H1 (cell line): ENCODE measurements around the gene ACSL6. TPM values are rescaled to one million over a fixed set of nuclear protein-coding genes. Genes with fewer than 3 reads are reported as not detected.

ENCODE experiments used
- CHD7 ChIP-seq: fragments of 300-600 bp; sonication (generic); IDR thresholded peaks from 2 replicates; pipeline ENCODE4 v1.7.1; 2012; ENCODE audit warnings: low read length, moderate library complexity, mild to moderate bottlenecking, inconsistent platforms; ENCODE audit not compliant: insufficient replicate concordance
- HDAC2 ChIP-seq, 2 experiments: fragments of 300-600 bp in 1 of 2; sonication (generic) in 1 of 2; IDR thresholded peaks; 2 replicates each; pipeline ENCODE4 v1.6.1; 2011 to 2012; ENCODE audit warnings: low read depth in 2 of 2, low read length in 2 of 2, mild to moderate bottlenecking in 2 of 2, moderate library complexity in 2 of 2, borderline replicate concordance in 1 of 2, inconsistent platforms in 1 of 2
- KDM1A ChIP-seq: fragments of 200-600, 300-600 bp; sonication (generic); IDR thresholded peaks from 2 replicates; pipeline ENCODE4 v1.7.1; 2016; ENCODE audit warnings: mild to moderate bottlenecking, low read length, borderline replicate concordance
- TBP ChIP-seq: IDR thresholded peaks from 2 replicates; pipeline ENCODE4 v1.6.1; 2011; ENCODE audit warnings: low read depth, low read length, improper control_type of control experiment
- polyA plus RNA-seq, 7 experiments: library from polyadenylated mRNA; depleted of rRNA in 3 of 7; stranded (reverse) in 5 of 7; unstranded in 2 of 7; fragments of >200 nt in 5 of 7; fragments of 200-250 nt in 2 of 7; gene quantifications; 1 replicate in 5 of 7; 2 replicates in 1 of 7; 4 replicates in 1 of 7; pipeline versions ENCODE4 v1.2.1 to v1.2.3, GENCODE V29; 2011 to 2013; ENCODE audit warnings: missing spikeins in 2 of 7, mixed read lengths in 2 of 7
- total RNA-seq: library from RNA; stranded (reverse); fragmentation: NEBNext Ultra II Directional; extraction: Animal tissue kit (Norgen Biotek cat#: 25700); gene quantifications from 2 replicates; pipeline ENCODE4 v1.2.1, GENCODE V29; 2021

The ACSL6 gene
- total and polyA plus RNA-seq, 2 of the 8 experiments (the other 6 are each of a cell fraction or from before 2014, with no cell fraction given): 2.3 to 2.4 TPM

GRCh38 chr5:132050136-132050535, 38.7 kb upstream of the ACSL6 start (continued):
- TF ChIP-seq CHD7: no peak
- no peak for TF ChIP-seq KDM1A
- no peak for TF ChIP-seq HDAC2 (IDR thresholded peaks at IDR 0.05; ENCODE audit: borderline replicate concordance in 1 of 2, low read depth in 2 of 2, low read length in 2 of 2)
- TF ChIP-seq TBP: no peak
